Stimulated activated CD4-positive, alpha-beta T cell treated with anti-CD3 and anti-CD28 coated beads, Interleukin-1b, Interleukin-23, amount 100 ng/mL, for 24 hours (primary cell): ENCODE measurements around the gene GORASP2.

Experiments
- DNase-seq, 4 experiments: peaks; one replicate each; pipeline ENCODE4 v3.0.0-alpha.2; 2020; ENCODE audit warnings: low read depth in 4 of 4, low spot score in 1 of 4

Gene GORASP2

GRCh38 chr2:170922634-170923494 is 6.2 kb upstream of the GORASP2 start:
- DNase-seq = no peak

- no peak for DNase-seq
Observed at GRCh38 chr2:170923799-170924198, 5.3 kb upstream of the GORASP2 start.

- DNase-seq = no peak
Observed at GRCh38 chr2:170924969-170925368, 4.1 kb upstream of the GORASP2 start.

- no peak for DNase-seq
Observed at GRCh38 chr2:170925923-170926322, 3.1 kb upstream of the GORASP2 start.

- DNase-seq = no peak
Observed at GRCh38 chr2:170926743-170927297, 2.2 kb upstream of the GORASP2 start.

GRCh38 chr2:170928036-170928823 is 823 bp upstream of the GORASP2 start:
- no peak for DNase-seq

GRCh38 chr2:170929686-170930050 is 615 bp downstream of the GORASP2 start:
- DNase-seq = peak; percentile 2 to 28 (median 16)

GRCh38 chr2:170930131-170930990 is 1.3 kb downstream of the GORASP2 start:
- DNase-seq = peak in 3 of 4 experiments; percentile 12 to 22 (median 15)

- no peak for DNase-seq
Observed at GRCh38 chr2:170930991-170931266, 1.9 kb downstream of the GORASP2 start.

GRCh38 chr2:170932166-170932565 is 3.1 kb downstream of the GORASP2 start:
- no peak for DNase-seq

GRCh38 chr2:170932948-170933347 is 3.9 kb downstream of the GORASP2 start:
- no peak for DNase-seq

- no peak for DNase-seq
Observed at GRCh38 chr2:170937709-170938379, 8.8 kb downstream of the GORASP2 start.

GRCh38 chr2:170940066-170940465 is 11.0 kb downstream of the GORASP2 start:
- no peak for DNase-seq

GRCh38 chr2:170942615-170943014 is 13.6 kb downstream of the GORASP2 start:
- no peak for DNase-seq

GRCh38 chr2:170943041-170943440 is 14.0 kb downstream of the GORASP2 start:
- no peak for DNase-seq

GRCh38 chr2:170943596-170943995 is 14.5 kb downstream of the GORASP2 start:
- no peak for DNase-seq

GRCh38 chr2:170944545-170944944 is 15.5 kb downstream of the GORASP2 start:
- no peak for DNase-seq

- DNase-seq = no peak
Observed at GRCh38 chr2:170949415-170949814, 20.4 kb downstream of the GORASP2 start.

GRCh38 chr2:170950221-170950761 is 21.2 kb downstream of the GORASP2 start:
- no peak for DNase-seq

GRCh38 chr2:170953941-170954340 is 24.9 kb downstream of the GORASP2 start:
- DNase-seq = no peak
